Astrocyte of the spinal cord (primary cell): Measurements from ENCODE around the gene INO80E.

Source experiments
- DNase-seq: peaks from one replicate; pipeline ENCODE4 v3.0.0; 2011; ENCODE audit warnings: low read depth, low spot score
- H3K4me3 ChIP-seq: 2 replicates; pipeline ENCODE4 v1.5.1; 2011; ENCODE audit warnings: low read depth, mild to moderate bottlenecking, low read length, moderate library complexity
- in situ Hi-C: cut with HindIII; loops from 2 replicates; pipeline ENCODE4 v1.10.0; 2017; ENCODE audit warnings: low sequenced_read_pairs
- TF ChIP-seq, protein P1 (sequence below): IDR thresholded peaks from 2 replicates; pipeline ENCODE4 v1.5.1; 2012; ENCODE audit warnings: low read depth, mild to moderate bottlenecking, low read length, inconsistent platforms

INO80E gene

DNA sequence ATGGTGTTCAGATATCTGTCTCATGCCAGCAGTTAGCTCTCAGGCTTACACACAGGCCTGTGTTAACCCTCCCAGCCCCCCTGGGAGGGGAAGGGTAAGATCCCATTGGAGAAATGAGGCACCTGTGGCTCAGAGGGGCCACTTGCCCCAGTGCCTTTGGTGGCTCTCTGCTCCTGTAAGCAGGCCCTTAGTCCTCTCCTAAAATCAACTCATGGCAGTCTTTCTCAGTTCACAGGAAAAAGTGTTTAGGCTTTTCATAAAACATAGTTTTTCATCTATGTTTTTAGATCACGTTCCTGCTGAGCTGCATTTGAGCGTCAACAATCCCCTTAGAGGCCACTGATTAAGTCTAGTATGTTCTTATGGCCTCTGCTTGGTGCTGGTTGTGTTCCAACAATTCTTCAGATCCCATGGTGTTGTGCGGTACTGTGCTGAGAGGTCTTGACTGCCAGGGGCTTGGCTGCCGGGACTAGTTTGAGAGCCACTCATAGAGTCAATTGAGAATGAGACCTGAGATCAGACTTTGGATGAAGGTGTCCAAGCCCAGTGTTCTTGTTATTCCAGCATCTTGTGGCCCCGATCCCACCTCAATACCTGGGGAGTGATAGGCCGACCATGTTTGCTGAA lies 11.8 kb upstream of the INO80E start:
- TF ChIP-seq, protein P1, sequence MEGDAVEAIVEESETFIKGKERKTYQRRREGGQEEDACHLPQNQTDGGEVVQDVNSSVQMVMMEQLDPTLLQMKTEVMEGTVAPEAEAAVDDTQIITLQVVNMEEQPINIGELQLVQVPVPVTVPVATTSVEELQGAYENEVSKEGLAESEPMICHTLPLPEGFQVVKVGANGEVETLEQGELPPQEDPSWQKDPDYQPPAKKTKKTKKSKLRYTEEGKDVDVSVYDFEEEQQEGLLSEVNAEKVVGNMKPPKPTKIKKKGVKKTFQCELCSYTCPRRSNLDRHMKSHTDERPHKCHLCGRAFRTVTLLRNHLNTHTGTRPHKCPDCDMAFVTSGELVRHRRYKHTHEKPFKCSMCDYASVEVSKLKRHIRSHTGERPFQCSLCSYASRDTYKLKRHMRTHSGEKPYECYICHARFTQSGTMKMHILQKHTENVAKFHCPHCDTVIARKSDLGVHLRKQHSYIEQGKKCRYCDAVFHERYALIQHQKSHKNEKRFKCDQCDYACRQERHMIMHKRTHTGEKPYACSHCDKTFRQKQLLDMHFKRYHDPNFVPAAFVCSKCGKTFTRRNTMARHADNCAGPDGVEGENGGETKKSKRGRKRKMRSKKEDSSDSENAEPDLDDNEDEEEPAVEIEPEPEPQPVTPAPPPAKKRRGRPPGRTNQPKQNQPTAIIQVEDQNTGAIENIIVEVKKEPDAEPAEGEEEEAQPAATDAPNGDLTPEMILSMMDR, result no peak
- H3K4me3 ChIP-seq, result no peak overlapping the region
- no peak for DNase-seq
- in situ Hi-C loops, result no loop called here

DNA sequence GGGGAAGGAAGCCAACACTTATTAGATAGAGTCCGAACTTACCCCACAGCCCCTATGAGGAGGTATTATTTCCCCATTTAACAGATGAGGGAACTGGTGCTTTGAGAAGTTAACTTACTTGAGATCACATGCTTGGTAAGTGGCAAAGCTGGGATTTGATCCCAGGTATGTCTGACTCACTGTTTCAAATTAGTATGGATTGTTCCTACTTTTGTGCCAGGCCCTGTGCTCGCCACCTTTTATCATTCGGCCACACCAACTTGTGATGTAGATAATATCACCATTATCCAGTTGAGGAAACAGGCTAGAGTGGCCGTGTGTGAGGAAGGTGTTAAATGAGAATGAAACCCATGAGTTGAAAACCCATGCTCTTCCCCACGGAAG lies 11.3 kb upstream of the INO80E start:
- in situ Hi-C loops, result no loop called here
- DNase-seq, result no peak
- TF ChIP-seq, protein P1, result no peak
- H3K4me3 ChIP-seq, result no peak overlapping the region

DNA sequence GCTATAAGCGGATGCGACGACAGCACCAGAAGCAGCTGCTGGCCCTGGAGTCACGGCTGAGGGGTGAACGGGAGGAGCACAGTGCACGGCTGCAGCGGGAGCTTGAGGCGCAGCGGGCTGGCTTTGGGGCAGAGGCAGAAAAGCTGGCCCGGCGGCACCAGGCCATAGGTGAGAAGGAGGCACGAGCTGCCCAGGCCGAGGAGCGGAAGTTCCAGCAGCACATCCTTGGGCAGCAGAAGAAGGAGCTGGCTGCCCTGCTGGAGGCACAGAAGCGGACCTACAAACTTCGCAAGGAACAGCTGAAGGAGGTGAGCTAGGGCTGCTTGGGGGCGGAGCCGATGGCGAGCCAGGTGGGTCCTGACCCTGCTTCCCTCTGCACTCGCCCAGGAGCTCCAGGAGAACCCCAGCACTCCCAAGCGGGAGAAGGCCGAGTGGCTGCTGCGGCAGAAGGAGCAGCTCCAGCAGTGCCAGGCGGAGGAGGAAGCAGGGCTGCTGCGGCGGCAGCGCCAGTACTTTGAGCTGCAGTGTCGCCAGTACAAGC lies 10.7 kb upstream of the INO80E start:
- no peak for DNase-seq
- no peak overlapping the region for H3K4me3 ChIP-seq
- TF ChIP-seq, protein P1, result no peak
- in situ Hi-C loops, result no loop called here

DNA sequence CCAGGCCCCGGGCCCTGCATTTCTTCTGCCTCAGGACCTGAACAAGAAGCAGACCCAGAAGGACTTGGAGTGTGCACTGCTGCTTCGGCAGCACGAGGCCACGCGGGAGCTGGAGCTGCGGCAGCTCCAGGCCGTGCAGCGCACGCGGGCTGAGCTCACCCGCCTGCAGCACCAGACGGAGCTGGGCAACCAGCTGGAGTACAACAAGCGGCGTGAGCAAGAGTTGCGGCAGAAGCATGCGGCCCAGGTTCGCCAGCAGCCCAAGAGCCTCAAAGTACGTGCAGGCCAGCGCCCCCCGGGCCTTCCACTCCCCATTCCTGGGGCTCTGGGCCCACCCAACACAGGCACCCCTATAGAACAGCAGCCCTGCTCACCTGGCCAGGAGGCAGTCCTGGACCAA lies 9.8 kb upstream of the INO80E start:
- TF ChIP-seq, protein P1, result no peak
- in situ Hi-C loops, result no loop called here
- no peak for DNase-seq
- H3K4me3 ChIP-seq, result no peak overlapping the region

DNA sequence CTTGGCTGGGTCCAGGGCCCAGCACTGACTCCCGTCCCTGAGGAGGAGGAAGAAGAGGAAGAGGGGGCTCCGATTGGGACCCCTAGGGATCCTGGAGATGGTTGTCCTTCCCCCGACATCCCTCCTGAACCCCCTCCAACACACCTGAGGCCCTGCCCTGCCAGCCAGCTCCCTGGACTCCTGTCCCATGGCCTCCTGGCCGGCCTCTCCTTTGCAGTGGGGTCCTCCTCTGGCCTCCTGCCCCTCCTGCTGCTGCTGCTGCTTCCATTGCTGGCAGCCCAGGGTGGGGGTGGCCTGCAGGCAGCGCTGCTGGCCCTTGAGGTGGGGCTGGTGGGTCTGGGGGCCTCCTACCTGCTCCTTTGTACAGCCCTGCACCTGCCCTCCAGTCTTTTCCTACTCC lies 9.1 kb upstream of the INO80E start:
- DNase-seq, result no peak
- TF ChIP-seq, protein P1, result no peak
- in situ Hi-C loops, result no loop called here
- H3K4me3 ChIP-seq, result no peak overlapping the region

DNA sequence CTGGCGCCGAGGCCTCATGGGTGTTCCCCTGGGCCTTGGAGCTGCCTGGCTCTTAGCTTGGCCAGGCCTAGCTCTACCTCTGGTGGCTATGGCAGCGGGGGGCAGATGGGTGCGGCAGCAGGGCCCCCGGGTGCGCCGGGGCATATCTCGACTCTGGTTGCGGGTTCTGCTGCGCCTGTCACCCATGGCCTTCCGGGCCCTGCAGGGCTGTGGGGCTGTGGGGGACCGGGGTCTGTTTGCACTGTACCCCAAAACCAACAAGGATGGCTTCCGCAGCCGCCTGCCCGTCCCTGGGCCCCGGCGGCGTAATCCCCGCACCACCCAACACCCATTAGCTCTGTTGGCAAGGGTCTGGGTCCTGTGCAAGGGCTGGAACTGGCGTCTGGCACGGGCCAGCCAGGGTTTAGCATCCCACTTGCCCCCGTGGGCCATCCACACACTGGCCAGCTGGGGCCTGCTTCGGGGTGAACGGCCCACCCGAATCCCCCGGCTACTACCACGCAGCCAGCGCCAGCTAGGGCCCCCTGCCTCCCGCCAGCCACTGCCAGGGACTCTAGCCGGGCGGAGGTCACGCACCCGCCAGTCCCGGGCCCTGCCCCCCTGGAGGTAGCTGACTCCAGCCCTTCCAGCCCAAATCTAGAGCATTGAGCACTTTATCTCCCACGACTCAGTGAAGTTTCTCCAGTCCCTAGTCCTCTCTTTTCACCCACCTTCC lies 8.5 kb upstream of the INO80E start:
- DNase-seq, result no peak
- H3K4me3 ChIP-seq, result no peak overlapping the region
- TF ChIP-seq, protein P1, result no peak
- in situ Hi-C loops, result no loop called here
